ENCODE results near the gene TENM4.

GRCh38 chr11:79100093-79100910 is 340.5 kb downstream of the TENM4 start:
- TF ChIP-seq POLR2A (IDR thresholded peaks at IDR 0.05; ENCODE audit: control extremely low read depth in 1 of 2, low read depth in 2 of 2, low read length in 2 of 2) (no peak), MAX (IDR thresholded peaks at IDR 0.05) (no peak), SP1 (IDR thresholded peaks at IDR 0.05; ENCODE audit: low read depth, low read length) (0 out of 2 replicates have a peak, but pooled peaks have one; percentile 29), TAF1 (IDR thresholded peaks at IDR 0.05; ENCODE audit: low read depth, low read length) (no peak), NRF1 (IDR thresholded peaks at IDR 0.05; ENCODE audit: low read depth, low read length) (no peak), USF2 (IDR thresholded peaks at IDR 0.05; ENCODE audit: low read length) (no peak), RBBP5 (IDR thresholded peaks at IDR 0.05; ENCODE audit: borderline replicate concordance, low read depth, low read length) (no peak)
